ENCODE data around the gene DHRS1. TPM values are rescaled to one million over a fixed set of nuclear protein-coding genes. Genes with fewer than 3 reads are reported as not detected.
A peak's percentile ranks its signal among the peaks of the same experiment; 100 is the strongest.

DHRS1 gene
- total RNA-seq, 1 donor from 2014 or later, result 31.4 TPM

- Mint-ChIP-seq H3K27me3 (no peaks in the 10 kb centered on the region), H3K4me3 (no peak overlapping the region), H3K27ac (no peak overlapping the region), H3K9me3 (no peaks in the 10 kb centered on the region), H3K36me3 (peaks cover 3% of the 10 kb centered on the region), H3K4me1 (ENCODE audit: unreplicated experiment) (no peaks in the 10 kb centered on the region)
- no peak for DNase-seq (ENCODE audit: extremely low spot score, unreplicated experiment)
- TF ChIP-seq, protein P1, sequence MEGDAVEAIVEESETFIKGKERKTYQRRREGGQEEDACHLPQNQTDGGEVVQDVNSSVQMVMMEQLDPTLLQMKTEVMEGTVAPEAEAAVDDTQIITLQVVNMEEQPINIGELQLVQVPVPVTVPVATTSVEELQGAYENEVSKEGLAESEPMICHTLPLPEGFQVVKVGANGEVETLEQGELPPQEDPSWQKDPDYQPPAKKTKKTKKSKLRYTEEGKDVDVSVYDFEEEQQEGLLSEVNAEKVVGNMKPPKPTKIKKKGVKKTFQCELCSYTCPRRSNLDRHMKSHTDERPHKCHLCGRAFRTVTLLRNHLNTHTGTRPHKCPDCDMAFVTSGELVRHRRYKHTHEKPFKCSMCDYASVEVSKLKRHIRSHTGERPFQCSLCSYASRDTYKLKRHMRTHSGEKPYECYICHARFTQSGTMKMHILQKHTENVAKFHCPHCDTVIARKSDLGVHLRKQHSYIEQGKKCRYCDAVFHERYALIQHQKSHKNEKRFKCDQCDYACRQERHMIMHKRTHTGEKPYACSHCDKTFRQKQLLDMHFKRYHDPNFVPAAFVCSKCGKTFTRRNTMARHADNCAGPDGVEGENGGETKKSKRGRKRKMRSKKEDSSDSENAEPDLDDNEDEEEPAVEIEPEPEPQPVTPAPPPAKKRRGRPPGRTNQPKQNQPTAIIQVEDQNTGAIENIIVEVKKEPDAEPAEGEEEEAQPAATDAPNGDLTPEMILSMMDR (conservative IDR thresholded peaks at IDR 0.05), result no peak
Observed at GRCh38 chr14:24290746-24291145, 8.8 kb downstream of the DHRS1 start.

DNA sequence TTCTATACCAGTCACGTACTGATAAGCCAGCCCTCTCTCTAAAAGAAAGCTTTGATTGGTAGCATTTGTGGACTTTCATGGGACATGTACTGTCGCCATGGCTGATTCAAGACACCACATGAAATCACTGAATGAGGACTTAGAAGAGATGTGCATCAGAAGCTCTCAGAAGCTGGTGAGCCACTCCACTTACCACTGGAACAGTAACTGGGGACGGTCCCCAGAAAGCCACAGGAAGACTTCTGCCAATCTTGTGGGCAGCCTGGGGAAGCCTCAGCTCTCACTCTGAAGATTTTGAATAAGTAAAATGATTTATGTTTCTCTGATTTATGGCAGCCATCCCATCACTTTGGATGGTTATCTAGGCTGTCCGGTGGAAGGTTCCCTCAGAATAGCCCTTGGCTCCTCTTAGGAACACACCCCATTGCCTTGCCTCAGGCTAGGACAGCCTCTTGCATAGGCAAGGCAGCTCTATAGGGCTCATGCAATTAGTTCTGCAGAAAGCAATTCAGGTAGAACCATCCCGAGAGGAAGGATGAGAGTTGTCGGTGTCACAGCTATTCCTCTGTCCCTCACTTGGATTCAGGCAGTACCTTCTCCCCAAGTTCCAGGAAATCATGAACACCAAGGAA is 9.8 kb downstream of the DHRS1 start:
- Mint-ChIP-seq H3K4me3 (no peak overlapping the region), H3K9me3 (no peaks in the 10 kb centered on the region), H3K36me3 (peaks cover 3% of the 10 kb centered on the region), H3K27ac (no peak overlapping the region), H3K4me1 (ENCODE audit: unreplicated experiment) (peaks cover 5% of the 10 kb centered on the region), H3K27me3 (no peaks in the 10 kb centered on the region)
- DNase-seq (ENCODE audit: extremely low spot score, unreplicated experiment), result no peak
- TF ChIP-seq, protein P1 (conservative IDR thresholded peaks at IDR 0.05), result no peak

- Mint-ChIP-seq H3K36me3 (peaks cover 3% of the 10 kb centered on the region), H3K27me3 (no peaks in the 10 kb centered on the region), H3K4me3 (no peak overlapping the region), H3K9me3 (no peaks in the 10 kb centered on the region), H3K4me1 (ENCODE audit: unreplicated experiment) (peaks cover 5% of the 10 kb centered on the region), H3K27ac (no peak overlapping the region)
- DNase-seq (ENCODE audit: extremely low spot score, unreplicated experiment), result no peak
- TF ChIP-seq, protein P1 (conservative IDR thresholded peaks at IDR 0.05), result no peak
Observed at GRCh38 chr14:24286996-24287395, 12.6 kb downstream of the DHRS1 start.

DNA sequence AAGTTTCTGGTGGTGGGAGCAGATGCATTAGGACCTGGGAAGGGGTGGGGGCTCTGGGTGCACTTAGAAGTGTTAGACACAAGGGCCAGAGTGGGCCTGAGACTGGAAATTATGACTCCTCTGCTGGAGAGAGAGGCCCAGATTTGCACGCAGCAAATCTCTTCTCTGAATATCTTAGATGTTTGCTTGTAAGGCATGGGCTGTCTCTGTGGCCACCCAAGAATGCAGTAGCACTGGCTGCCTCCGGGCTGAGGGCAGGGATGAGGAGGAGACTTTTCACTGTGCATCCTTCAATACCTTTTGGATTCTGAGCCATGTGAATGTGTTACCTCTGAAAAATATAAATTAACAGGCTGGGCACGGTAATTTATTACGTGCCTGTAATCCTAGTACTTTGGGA is 14.2 kb downstream of the DHRS1 start:
- Mint-ChIP-seq H3K27ac (peak overlapping the region; percentile 81), H3K4me1 (ENCODE audit: unreplicated experiment) (peaks cover 5% of the 10 kb centered on the region), H3K9me3 (no peaks in the 10 kb centered on the region), H3K4me3 (no peak overlapping the region), H3K36me3 (no peaks in the 10 kb centered on the region), H3K27me3 (no peaks in the 10 kb centered on the region)
- no peak for DNase-seq (ENCODE audit: extremely low spot score, unreplicated experiment)
- TF ChIP-seq, protein P1 (conservative IDR thresholded peaks at IDR 0.05), result no peak

DNA sequence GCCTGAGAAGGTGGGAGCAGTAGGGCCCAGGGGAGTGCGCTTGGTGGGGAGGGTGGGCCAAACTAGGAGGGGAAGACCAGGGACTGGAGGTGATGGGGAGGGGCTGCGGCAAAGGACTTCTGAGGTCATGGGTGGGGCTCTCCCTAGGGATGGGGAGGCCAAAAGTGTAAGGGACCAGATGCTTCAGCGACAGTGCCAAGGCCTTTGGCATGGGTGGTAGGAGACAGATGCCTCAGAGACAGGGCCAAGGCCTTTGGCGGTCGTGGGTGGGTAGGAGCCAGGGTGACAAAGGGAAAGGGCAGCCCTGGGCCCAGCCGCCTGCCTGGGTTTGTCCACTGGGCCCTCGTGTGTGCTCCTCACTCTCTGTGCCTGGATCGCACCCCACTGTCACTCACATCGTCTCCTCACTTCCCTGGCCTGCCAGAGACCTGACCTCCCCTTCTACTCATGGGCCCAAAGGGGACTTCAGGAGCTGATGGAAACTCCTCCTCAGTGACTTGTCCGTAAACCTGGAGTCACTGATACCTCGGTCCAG is 15.0 kb downstream of the DHRS1 start:
- Mint-ChIP-seq H3K27ac (peak overlapping the region; percentile 81), H3K4me1 (ENCODE audit: unreplicated experiment) (peaks cover 6% of the 10 kb centered on the region), H3K4me3 (no peak overlapping the region), H3K27me3 (no peaks in the 10 kb centered on the region), H3K36me3 (no peaks in the 10 kb centered on the region), H3K9me3 (no peaks in the 10 kb centered on the region)
- TF ChIP-seq, protein P1 (conservative IDR thresholded peaks at IDR 0.05), result no peak
- no peak for DNase-seq (ENCODE audit: extremely low spot score, unreplicated experiment)
